Liver (tissue), 9 donors: Measurements from ENCODE around the gene ADK. TPM values are rescaled to one million over a fixed set of nuclear protein-coding genes. Genes with fewer than 3 reads are reported as not detected.
"Not testable (repeated sequence)": the region's sequence is repeated elsewhere in the genome, so short reads cannot be mapped to it uniquely, and the experiment has no call there.

Experiments
- DNase-seq: peaks from one replicate; pipeline ENCODE4 v3.0.0-alpha.2; 2017; ENCODE audit warnings: low spot score
- H3K27ac ChIP-seq, 2 donors: one replicate each; pipeline ENCODE4 v1.7.0; 2013; ENCODE audit warnings: inconsistent platforms in 2 of 2, low read length in 2 of 2, control low read depth in 1 of 2, low read depth in 1 of 2, mild to moderate bottlenecking in 1 of 2
- H3K27me3 ChIP-seq, 4 donors: one replicate each; pipeline versions ENCODE4 v1.6.1 to v1.7.0; 2013; ENCODE audit warnings: low read length in 3 of 4, inconsistent platforms in 1 of 4, mild to moderate bottlenecking in 1 of 4, moderate library complexity in 1 of 4; ENCODE audit not compliant: control insufficient read depth in 4 of 4, insufficient read depth in 4 of 4
- H3K36me3 ChIP-seq, 4 donors: one replicate each; pipeline versions ENCODE4 v1.6.1 to v1.7.0; 2013; ENCODE audit warnings: low read length in 3 of 4, mild to moderate bottlenecking in 3 of 4, low read depth in 1 of 4, moderate library complexity in 1 of 4; ENCODE audit not compliant: control insufficient read depth in 4 of 4, insufficient read depth in 3 of 4
- H3K4me1 ChIP-seq, 4 donors: one replicate each; pipeline versions ENCODE4 v1.6.1 to v1.7.0; 2013; ENCODE audit warnings: low read length in 3 of 4, mild to moderate bottlenecking in 3 of 4, moderate library complexity in 1 of 4; ENCODE audit not compliant: control insufficient read depth in 4 of 4, insufficient read depth in 4 of 4
- H3K4me3 ChIP-seq, 3 donors: one replicate each; pipeline versions ENCODE4 v1.6.1 to v1.7.0; 2013; ENCODE audit warnings: low read length in 3 of 3, control low read depth in 1 of 3, low read depth in 1 of 3, mild to moderate bottlenecking in 1 of 3
- H3K9ac ChIP-seq, 2 donors: one replicate each; pipeline ENCODE4 v1.7.0; 2013; ENCODE audit warnings: low read length in 2 of 2, mild to moderate bottlenecking in 2 of 2, moderate library complexity in 2 of 2, control low read depth in 1 of 2, low read depth in 1 of 2
- H3K9me3 ChIP-seq, 4 donors: one replicate each; pipeline versions ENCODE4 v1.6.1 to v1.7.0; 2013; ENCODE audit warnings: low read length in 3 of 4; ENCODE audit not compliant: control insufficient read depth in 4 of 4
- EGR1 ChIP-seq, 2 donors: IDR thresholded peaks; 2 replicates each; pipeline ENCODE4 v1.6.1; 2016 to 2018; ENCODE audit warnings: antibody characterized with exemption in 2 of 2, low read depth in 2 of 2
- FOXA1 ChIP-seq: IDR thresholded peaks from 2 replicates; pipeline ENCODE4 v1.6.1; 2016; ENCODE audit warnings: antibody characterized with exemption
- FOXA2 ChIP-seq: IDR thresholded peaks from 2 replicates; pipeline ENCODE4 v1.6.1; 2016; ENCODE audit warnings: antibody characterized with exemption
- GABPA ChIP-seq, 2 donors: IDR thresholded peaks in 1 of 2; conservative IDR thresholded peaks in 1 of 2; 2 replicates each; pipeline ENCODE4 v1.6.1; 2016; ENCODE audit warnings: antibody characterized with exemption in 2 of 2, mild to moderate bottlenecking in 1 of 2, moderate library complexity in 1 of 2
- HNF4A ChIP-seq, 2 donors: conservative IDR thresholded peaks; 2 replicates each; pipeline ENCODE4 v1.6.1; 2016; ENCODE audit warnings: antibody characterized with exemption in 2 of 2, mild to moderate bottlenecking in 2 of 2
- HNF4G ChIP-seq: IDR thresholded peaks from 2 replicates; pipeline ENCODE4 v1.6.1; 2016; ENCODE audit warnings: antibody characterized with exemption
- JUND ChIP-seq, 2 donors: IDR thresholded peaks; 2 replicates each; pipeline ENCODE4 v1.6.1; 2016; ENCODE audit warnings: antibody characterized with exemption in 2 of 2
- NR2F2 ChIP-seq: IDR thresholded peaks from 2 replicates; pipeline ENCODE4 v1.6.1; 2016; ENCODE audit warnings: antibody characterized with exemption
- RAD21 ChIP-seq, 2 donors: IDR thresholded peaks; 2 replicates each; pipeline ENCODE4 v1.6.1; 2016; ENCODE audit warnings: antibody characterized with exemption in 2 of 2, mild to moderate bottlenecking in 2 of 2
- RXRA ChIP-seq, 2 donors: IDR thresholded peaks; 2 replicates each; pipeline ENCODE4 v1.6.1; 2017 to 2018; ENCODE audit warnings: antibody characterized with exemption in 2 of 2, mild to moderate bottlenecking in 1 of 2
- SP1 ChIP-seq: IDR thresholded peaks from 2 replicates; pipeline ENCODE4 v1.6.1; 2018; ENCODE audit warnings: antibody characterized with exemption, mild to moderate bottlenecking
- TAF1 ChIP-seq: conservative IDR thresholded peaks from 2 replicates; pipeline ENCODE4 v1.6.1; 2016; ENCODE audit warnings: antibody characterized with exemption, mild to moderate bottlenecking
- YY1 ChIP-seq: IDR thresholded peaks from 2 replicates; pipeline ENCODE4 v1.6.1; 2016; ENCODE audit warnings: antibody characterized with exemption, mild to moderate bottlenecking
- WGBS: extraction: QIAGEN DNeasy Blood & Tissue Kit; methylation state at CpG from one replicate; pipeline ENCODE4 v1.1.7; 2013; 5-methylcytosine and 5-hydroxymethylcytosine counted together
- polyA plus RNA-seq, 2 donors: library from polyadenylated mRNA; stranded (reverse) in 1 of 2; unstranded in 1 of 2; fragments of 200-250 nt in 1 of 2; fragments of >200 nt in 1 of 2; fragmentation: Nextera tagmentation in 1 of 2; extraction: Ambion mirVana in 1 of 2; gene quantifications; one replicate each; pipeline versions ENCODE4 v1.2.1 to v1.2.3, GENCODE V29; 2013 to 2015
- total RNA-seq, 2 donors: library from RNA; depleted of rRNA; stranded (reverse); fragments of >200 nt; gene quantifications; one replicate each; pipeline ENCODE4 v1.2.3, GENCODE V29; 2014
- TF ChIP-seq, protein P1 (sequence below): IDR thresholded peaks from 2 replicates; pipeline ENCODE4 v1.6.1; 2016; ENCODE audit warnings: antibody characterized with exemption
- TF ChIP-seq, protein P2 (sequence below): IDR thresholded peaks from 2 replicates; pipeline ENCODE4 v1.6.1; 2016; ENCODE audit warnings: antibody characterized with exemption
- TF ChIP-seq, protein P3 (sequence below): fragments of 150-350 bp; IDR thresholded peaks from 2 replicates; pipeline ENCODE4 v1.5.1; 2017; ENCODE audit warnings: improper control_type of control experiment, low read depth, low read length; ENCODE audit not compliant: missing input control
- TF ChIP-seq, protein P4 (sequence below): IDR thresholded peaks from 2 replicates; pipeline ENCODE4 v1.6.1; 2016; ENCODE audit warnings: antibody characterized with exemption, mild to moderate bottlenecking
- donor health status: healthy.
- donor health status: healthy.
- donor health status: healthy.
- donor health status: healthy.
- donor health status: healthy.

Gene ADK
- total and polyA plus RNA-seq, 4 donors, result 18.0 to 110 (median 65.5) TPM

DNA sequence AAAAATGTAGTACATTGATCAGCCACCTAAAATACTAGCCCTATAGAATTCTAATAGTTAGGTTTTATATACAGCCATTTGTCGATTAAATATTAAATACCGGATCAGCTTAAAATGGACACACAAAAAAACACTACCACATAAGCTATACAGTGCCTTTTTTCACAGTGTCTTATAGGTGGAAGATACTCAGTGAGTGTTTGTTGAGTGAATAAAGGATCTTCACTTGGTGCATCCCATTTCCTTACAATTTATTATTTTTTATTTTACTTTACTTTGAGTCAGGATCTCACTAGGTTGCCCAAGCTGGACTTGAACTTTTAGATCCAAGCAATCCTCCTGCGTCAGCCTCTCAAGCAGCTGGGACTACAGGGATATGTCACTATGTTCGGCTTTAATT lies 340.0 kb downstream of the ADK start:
- Histone ChIP-seq H3K9ac (no peak overlapping the region), H3K4me1 (peaks cover 0 to 4% (median 0%) of the 10 kb centered on the region in 4 donors), H3K27me3 (no peaks in the 10 kb centered on the region), H3K27ac (no peak overlapping the region), H3K36me3 (no peaks in the 10 kb centered on the region), H3K9me3 (no peaks in the 10 kb centered on the region), H3K4me3 (no peak overlapping the region)
- no peak for DNase-seq
- TF ChIP-seq JUND (IDR thresholded peaks at IDR 0.05) (no peak), YY1 (no peak), RXRA (IDR thresholded peaks at IDR 0.05) (no peak), RAD21 (IDR thresholded peaks at IDR 0.05) (no peak)
- WGBS, result 98% methylated on average over 4 of the region's 4 CpGs

DNA sequence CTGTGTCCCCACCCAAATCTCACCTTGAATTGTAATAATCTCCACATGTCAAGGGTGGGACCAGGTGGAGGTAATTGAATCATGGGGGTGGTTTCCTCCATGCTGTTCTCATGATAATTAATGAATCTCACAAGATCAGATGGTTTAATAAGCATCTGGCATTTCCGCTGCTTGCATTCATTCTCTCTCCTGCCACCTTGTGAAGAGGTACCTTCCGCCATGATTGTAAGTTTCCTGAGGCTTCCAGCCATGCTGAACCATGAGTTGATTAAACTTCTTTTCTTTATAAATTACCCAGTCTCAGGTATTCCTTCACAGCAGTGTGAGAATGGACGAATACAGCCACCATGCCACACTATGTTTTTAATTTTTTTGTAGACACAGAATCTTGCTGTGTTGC lies 345.3 kb downstream of the ADK start:
- H3K36me3 ChIP-seq, H3K4me1 ChIP-seq, H3K27me3 ChIP-seq, H3K4me3 ChIP-seq, H3K9me3 ChIP-seq, H3K9ac ChIP-seq, H3K27ac ChIP-seq, DNase-seq: not testable (repeated sequence)
- 97% methylated on average over 3 of the region's 3 CpGs for WGBS

DNA sequence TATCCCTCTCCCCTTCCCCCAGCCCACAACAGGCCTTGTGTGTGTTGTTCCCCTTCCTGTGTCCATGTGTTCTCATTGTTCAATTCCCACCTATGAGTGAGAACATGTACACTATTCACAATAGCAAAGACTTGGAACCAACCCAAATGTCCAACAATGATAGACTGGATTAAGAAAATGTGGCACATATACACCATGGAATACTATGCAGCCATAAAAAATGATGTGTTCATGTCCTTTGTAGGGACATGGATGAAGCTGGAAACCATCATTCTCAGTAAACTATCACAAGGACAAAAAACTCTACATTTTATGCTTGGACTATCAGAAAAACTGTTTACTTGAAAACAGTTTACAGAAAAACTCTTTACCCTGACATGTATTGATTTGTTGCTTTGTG lies 347.6 kb downstream of the ADK start:
- not testable (repeated sequence) for H3K9me3 ChIP-seq, H3K4me1 ChIP-seq, DNase-seq, H3K27ac ChIP-seq, H3K9ac ChIP-seq, H3K27me3 ChIP-seq, H3K4me3 ChIP-seq, H3K36me3 ChIP-seq

DNA sequence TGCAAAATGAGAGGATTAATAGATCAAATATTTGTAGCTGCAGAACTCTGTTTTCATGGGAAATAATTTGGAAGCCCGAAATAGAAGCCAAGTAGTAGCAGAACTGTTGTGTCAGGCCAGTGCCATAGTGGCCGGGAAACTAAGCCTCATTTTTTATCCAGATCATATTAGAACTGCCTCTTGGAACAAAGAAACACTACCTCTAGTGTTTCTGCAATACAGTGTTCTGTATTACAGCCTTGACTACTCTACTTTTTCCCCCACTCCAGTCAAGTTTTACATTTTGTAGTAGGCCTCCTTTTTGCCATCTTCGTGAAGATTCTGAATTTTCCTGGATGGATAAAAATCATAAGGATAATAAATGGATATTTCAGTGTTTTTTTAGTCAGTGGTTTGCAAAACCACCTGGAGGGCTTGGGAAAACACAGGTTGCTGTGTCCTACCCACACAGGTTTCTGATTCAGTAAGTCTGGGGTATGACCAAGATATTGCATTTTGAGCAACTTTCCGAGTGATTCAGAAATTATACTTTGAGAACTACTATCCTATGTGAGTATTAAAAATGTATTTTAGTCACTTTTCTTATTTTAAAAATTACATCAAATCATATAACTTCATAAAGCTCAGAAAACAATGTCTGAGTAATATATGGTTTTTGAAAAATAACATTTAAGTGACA lies 349.1 kb downstream of the ADK start:
- WGBS, result 95% methylated on average over 4 of the region's 4 CpGs
- Histone ChIP-seq H3K27ac (no peak overlapping the region), H3K4me3 (no peak overlapping the region), H3K9me3 (no peaks in the 10 kb centered on the region), H3K36me3 (no peaks in the 10 kb centered on the region), H3K4me1 (peaks cover 0 to 2% (median 0%) of the 10 kb centered on the region in 4 donors), H3K27me3 (no peaks in the 10 kb centered on the region), H3K9ac (no peak overlapping the region)
- DNase-seq, result no peak
- TF ChIP-seq RAD21 (IDR thresholded peaks at IDR 0.05) (no peak), TAF1 (no peak), HNF4A (conservative IDR thresholded peaks at IDR 0.05) (no peak), FOXA1 (no peak), EGR1 (IDR thresholded peaks at IDR 0.05; ENCODE audit: low read depth in 2 of 2) (no peak), JUND (IDR thresholded peaks at IDR 0.05) (no peak), FOXA2 (no peak), GABPA (IDR thresholded peaks at IDR 0.05 in 1 of 2, conservative IDR thresholded peaks at IDR 0.05 in 1 of 2) (no peak), HNF4G (no peak), SP1 (no peak), NR2F2 (no peak), RXRA (IDR thresholded peaks at IDR 0.05) (no peak)
- TF ChIP-seq, protein P1, sequence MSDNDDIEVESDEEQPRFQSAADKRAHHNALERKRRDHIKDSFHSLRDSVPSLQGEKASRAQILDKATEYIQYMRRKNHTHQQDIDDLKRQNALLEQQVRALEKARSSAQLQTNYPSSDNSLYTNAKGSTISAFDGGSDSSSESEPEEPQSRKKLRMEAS, result no peak
- TF ChIP-seq, protein P2, sequence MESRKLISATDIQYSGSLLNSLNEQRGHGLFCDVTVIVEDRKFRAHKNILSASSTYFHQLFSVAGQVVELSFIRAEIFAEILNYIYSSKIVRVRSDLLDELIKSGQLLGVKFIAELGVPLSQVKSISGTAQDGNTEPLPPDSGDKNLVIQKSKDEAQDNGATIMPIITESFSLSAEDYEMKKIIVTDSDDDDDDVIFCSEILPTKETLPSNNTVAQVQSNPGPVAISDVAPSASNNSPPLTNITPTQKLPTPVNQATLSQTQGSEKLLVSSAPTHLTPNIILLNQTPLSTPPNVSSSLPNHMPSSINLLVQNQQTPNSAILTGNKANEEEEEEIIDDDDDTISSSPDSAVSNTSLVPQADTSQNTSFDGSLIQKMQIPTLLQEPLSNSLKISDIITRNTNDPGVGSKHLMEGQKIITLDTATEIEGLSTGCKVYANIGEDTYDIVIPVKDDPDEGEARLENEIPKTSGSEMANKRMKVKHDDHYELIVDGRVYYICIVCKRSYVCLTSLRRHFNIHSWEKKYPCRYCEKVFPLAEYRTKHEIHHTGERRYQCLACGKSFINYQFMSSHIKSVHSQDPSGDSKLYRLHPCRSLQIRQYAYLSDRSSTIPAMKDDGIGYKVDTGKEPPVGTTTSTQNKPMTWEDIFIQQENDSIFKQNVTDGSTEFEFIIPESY, result no peak
- TF ChIP-seq, protein P3, sequence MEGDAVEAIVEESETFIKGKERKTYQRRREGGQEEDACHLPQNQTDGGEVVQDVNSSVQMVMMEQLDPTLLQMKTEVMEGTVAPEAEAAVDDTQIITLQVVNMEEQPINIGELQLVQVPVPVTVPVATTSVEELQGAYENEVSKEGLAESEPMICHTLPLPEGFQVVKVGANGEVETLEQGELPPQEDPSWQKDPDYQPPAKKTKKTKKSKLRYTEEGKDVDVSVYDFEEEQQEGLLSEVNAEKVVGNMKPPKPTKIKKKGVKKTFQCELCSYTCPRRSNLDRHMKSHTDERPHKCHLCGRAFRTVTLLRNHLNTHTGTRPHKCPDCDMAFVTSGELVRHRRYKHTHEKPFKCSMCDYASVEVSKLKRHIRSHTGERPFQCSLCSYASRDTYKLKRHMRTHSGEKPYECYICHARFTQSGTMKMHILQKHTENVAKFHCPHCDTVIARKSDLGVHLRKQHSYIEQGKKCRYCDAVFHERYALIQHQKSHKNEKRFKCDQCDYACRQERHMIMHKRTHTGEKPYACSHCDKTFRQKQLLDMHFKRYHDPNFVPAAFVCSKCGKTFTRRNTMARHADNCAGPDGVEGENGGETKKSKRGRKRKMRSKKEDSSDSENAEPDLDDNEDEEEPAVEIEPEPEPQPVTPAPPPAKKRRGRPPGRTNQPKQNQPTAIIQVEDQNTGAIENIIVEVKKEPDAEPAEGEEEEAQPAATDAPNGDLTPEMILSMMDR, result no peak
- TF ChIP-seq, protein P4, sequence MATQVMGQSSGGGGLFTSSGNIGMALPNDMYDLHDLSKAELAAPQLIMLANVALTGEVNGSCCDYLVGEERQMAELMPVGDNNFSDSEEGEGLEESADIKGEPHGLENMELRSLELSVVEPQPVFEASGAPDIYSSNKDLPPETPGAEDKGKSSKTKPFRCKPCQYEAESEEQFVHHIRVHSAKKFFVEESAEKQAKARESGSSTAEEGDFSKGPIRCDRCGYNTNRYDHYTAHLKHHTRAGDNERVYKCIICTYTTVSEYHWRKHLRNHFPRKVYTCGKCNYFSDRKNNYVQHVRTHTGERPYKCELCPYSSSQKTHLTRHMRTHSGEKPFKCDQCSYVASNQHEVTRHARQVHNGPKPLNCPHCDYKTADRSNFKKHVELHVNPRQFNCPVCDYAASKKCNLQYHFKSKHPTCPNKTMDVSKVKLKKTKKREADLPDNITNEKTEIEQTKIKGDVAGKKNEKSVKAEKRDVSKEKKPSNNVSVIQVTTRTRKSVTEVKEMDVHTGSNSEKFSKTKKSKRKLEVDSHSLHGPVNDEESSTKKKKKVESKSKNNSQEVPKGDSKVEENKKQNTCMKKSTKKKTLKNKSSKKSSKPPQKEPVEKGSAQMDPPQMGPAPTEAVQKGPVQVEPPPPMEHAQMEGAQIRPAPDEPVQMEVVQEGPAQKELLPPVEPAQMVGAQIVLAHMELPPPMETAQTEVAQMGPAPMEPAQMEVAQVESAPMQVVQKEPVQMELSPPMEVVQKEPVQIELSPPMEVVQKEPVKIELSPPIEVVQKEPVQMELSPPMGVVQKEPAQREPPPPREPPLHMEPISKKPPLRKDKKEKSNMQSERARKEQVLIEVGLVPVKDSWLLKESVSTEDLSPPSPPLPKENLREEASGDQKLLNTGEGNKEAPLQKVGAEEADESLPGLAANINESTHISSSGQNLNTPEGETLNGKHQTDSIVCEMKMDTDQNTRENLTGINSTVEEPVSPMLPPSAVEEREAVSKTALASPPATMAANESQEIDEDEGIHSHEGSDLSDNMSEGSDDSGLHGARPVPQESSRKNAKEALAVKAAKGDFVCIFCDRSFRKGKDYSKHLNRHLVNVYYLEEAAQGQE, result no peak
